ENCODE data around the gene TMEM87A. TPM values are rescaled to one million over a fixed set of nuclear protein-coding genes. Genes with fewer than 3 reads are reported as not detected.

TMEM87A gene
- total RNA-seq, 2 donors from 2014 or later, result 17.0 to 25.4 TPM

- Histone ChIP-seq H3K27ac (no peak overlapping the region), H3K4me3 (no peak overlapping the region), H3K36me3 (peaks cover 92% of the 10 kb centered on the region), H3K27me3 (no peaks in the 10 kb centered on the region), H3K4me1 (no peaks in the 10 kb centered on the region), H3K9me3 (no peaks in the 10 kb centered on the region)
- TF ChIP-seq CTCF (IDR thresholded peaks at IDR 0.05), result no peak
- DNase-seq (ENCODE audit: low spot score), result peak; percentile 13
Observed at GRCh38 chr15:42166225-42166940, 106.8 kb downstream of the TMEM87A start.

- Histone ChIP-seq H3K27me3 (no peaks in the 10 kb centered on the region), H3K4me3 (no peak overlapping the region), H3K27ac (no peak overlapping the region), H3K4me1 (peaks cover 0 to under 1% of the 10 kb centered on the region in 2 donors), H3K9me3 (no peaks in the 10 kb centered on the region), H3K36me3 (peaks cover 97% of the 10 kb centered on the region)
- no peak for TF ChIP-seq CTCF (IDR thresholded peaks at IDR 0.05)
- DNase-seq (ENCODE audit: low spot score), result no peak
Observed at GRCh38 chr15:42165106-42165505, 108.1 kb downstream of the TMEM87A start.

GRCh38 chr15:42163947-42164550 is 109.2 kb downstream of the TMEM87A start:
- Histone ChIP-seq H3K9me3 (no peaks in the 10 kb centered on the region), H3K27ac (no peak overlapping the region), H3K4me1 (peaks cover 0 to 9% of the 10 kb centered on the region in 2 donors), H3K4me3 (no peak overlapping the region), H3K27me3 (no peaks in the 10 kb centered on the region), H3K36me3 (peaks cover 99% of the 10 kb centered on the region)
- no peak for DNase-seq (ENCODE audit: low spot score)
- no peak for TF ChIP-seq CTCF (IDR thresholded peaks at IDR 0.05)

GRCh38 chr15:42163291-42163690 is 109.9 kb downstream of the TMEM87A start:
- Histone ChIP-seq H3K4me1 (peaks cover 0 to 16% of the 10 kb centered on the region in 2 donors), H3K4me3 (no peak overlapping the region), H3K27me3 (no peaks in the 10 kb centered on the region), H3K27ac (no peak overlapping the region), H3K36me3 (peaks cover 91% of the 10 kb centered on the region), H3K9me3 (no peaks in the 10 kb centered on the region)
- no peak for TF ChIP-seq CTCF (IDR thresholded peaks at IDR 0.05)
- no peak for DNase-seq (ENCODE audit: low spot score)

MicroRNA genes within 50 kb of the gene (microRNA counts, 767-probe panel; counts per million panel counts)
- microRNA hsa-miR-627, result 0 to 1,813 counts per million in 2 donors

Small RNA genes within 50 kb of the gene (microRNA-seq; reads per million reads assigned to microRNA genes)
- 7.1 to 9.9 reads per million in 2 donors for gene MIR627 (ENCODE audit: borderline number of aligned reads in 2 of 2, borderline replicate concordance in 1 of 2)

Other genes starting within 250 kb of the TMEM87A start
- gene PLA2G4D, start 178.9 kb downstream of the TMEM87A start, total RNA-seq, result not detected
- 1 to 10 TPM in 1 of 2 donors, under 1 TPM in 1; 0.35 to 3.0 TPM for gene PLA2G4F, start 116.8 kb downstream of the TMEM87A start, total RNA-seq
- 10 to 100 TPM; 33.1 to 38.3 TPM for gene VPS39, start 65.1 kb downstream of the TMEM87A start, total RNA-seq
- 10 to 100 TPM in 1 of 2 donors, 1 to 10 TPM in 1; 6.6 to 12.7 TPM for gene GANC, start 232 bp downstream of the TMEM87A start, total RNA-seq
- gene CAPN3, start 86.1 kb upstream of the TMEM87A start, total RNA-seq, result 1 to 10 TPM; 5.3 to 8.6 TPM
- 100 to 1,000 TPM; 332 to 619 TPM for gene ZNF106, start 217.7 kb upstream of the TMEM87A start, total RNA-seq
- gene SNAP23, start 222.2 kb upstream of the TMEM87A start, total RNA-seq, result 10 to 100 TPM; 37.3 to 38.1 TPM